Measurements from ENCODE around the gene MLPH.

GRCh38 chr2:237536617-237537016 is 49.6 kb downstream of the MLPH start:
- TF ChIP-seq ZBTB43 (CRISPR knock-in tag; IDR thresholded peaks at IDR 0.05), result no peak
- TF ChIP-seq SMAD3 (CRISPR knock-in tag; conservative IDR thresholded peaks at IDR 0.05), result no peak
- no peak for TF ChIP-seq MAX (CRISPR knock-in tag; IDR thresholded peaks at IDR 0.05)
- TF ChIP-seq SIN3A (IDR thresholded peaks at IDR 0.05; ENCODE audit: borderline replicate concordance in 2 of 2, control insufficient read depth in 1 of 2, low read depth in 2 of 2, low read length in 2 of 2), result no peak
- TF ChIP-seq USF1 (CRISPR knock-in tag; IDR thresholded peaks at IDR 0.05), result no peak
- TF ChIP-seq HMGXB4 (CRISPR knock-in tag; IDR thresholded peaks at IDR 0.05), result no peak
- TF ChIP-seq ZFX (CRISPR knock-in tag; IDR thresholded peaks at IDR 0.05), result no peak
- no peak for TF ChIP-seq ZBTB17 (CRISPR knock-in tag; IDR thresholded peaks at IDR 0.05)

All from K562 (cell line).